HL-60 (cell line): ENCODE measurements around the gene PIP5K1C.

ENCODE experiments used
- CTCF ChIP-seq: IDR thresholded peaks from one replicate; pipeline ENCODE4 v1.5.1; 2011; ENCODE audit warnings: low read length, control low read depth, inconsistent platforms; ENCODE audit not compliant: insufficient read depth
- POLR2AphosphoS5 ChIP-seq: IDR thresholded peaks from 2 replicates; pipeline ENCODE4 v1.6.1; 2012; ENCODE audit warnings: low read depth

GRCh38 chr19:3668331-3669081 is 31.8 kb downstream of the PIP5K1C start:
- TF ChIP-seq CTCF (no peak), POLR2AphosphoS5 (no peak)
